Eye (tissue), 1 donor: ENCODE results near the gene CRYBA2.

Experiments used
- DNase-seq: peaks from one replicate; pipeline ENCODE4 v3.0.0-alpha.2; 2015

The CRYBA2 gene

DNA sequence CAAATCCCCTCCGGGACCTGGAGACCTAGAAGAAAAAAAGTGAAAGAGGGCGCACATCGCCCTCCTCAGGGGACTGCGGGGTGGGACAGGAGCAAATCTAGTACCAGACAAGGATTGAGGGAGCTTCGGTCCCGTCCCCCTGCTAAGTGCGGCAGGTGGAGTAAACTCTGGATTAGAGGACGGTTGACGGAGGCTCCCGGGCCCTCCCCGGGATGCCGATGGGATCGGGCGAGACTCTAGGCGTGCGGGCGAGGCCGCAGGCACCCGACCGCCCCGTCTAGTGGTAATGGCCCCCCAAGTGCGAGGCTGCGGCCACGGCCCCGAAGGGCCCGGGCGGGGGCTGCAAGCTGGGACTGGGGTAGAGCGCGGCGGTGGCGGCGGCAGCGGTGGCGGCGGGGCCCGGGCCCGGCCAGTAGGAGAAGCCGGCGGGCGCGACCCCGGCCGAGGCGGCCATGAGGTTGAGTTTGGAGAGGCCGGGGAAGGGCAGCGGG is 11.8 kb downstream of the CRYBA2 start:
- peak; percentile 57 for DNase-seq

DNA sequence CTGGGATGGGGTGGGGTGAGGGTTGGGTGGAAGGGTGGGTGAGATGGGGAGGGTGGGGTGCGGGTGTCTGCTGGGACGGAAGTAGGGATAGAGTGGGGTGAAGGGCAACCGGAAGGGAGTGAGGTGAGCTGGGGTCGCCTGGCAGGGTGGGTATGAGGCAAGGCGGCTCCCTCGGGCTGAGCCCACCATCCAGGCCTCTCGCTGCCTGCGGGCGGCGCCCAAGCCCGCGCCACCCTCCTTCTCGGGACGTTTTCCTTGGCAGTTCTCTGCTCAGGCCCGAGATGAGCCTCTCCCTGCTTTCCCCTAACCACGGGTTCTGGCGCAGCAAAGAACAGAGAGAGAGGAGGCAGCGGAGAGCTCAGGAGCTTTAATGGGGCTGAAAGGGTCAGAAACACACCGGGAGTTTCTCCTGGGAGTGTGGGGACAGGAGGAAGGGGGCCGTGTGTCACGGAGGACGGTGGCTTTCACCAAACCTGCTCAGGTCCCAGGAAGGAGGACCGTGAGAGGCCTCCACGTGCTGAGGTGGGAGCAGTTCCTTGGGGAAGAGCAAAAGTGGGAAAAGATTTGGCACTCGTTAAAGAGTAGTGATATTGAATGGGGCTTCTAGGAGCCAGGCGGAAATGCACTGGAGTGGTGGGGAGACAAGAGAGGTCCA is 12.4 kb downstream of the CRYBA2 start:
- peak; percentile 30 for DNase-seq

- peak; percentile 95 for DNase-seq
Measured at GRCh38 chr2:218979846-218980734, 13.1 kb downstream of the CRYBA2 start.

- DNase-seq = no peak
Measured at GRCh38 chr2:218975060-218975777, 18.0 kb downstream of the CRYBA2 start.

- DNase-seq = no peak
Measured at GRCh38 chr2:218970894-218971293, 22.3 kb downstream of the CRYBA2 start.

- peak; percentile 76 for DNase-seq
Measured at GRCh38 chr2:218964041-218964771, 29.0 kb downstream of the CRYBA2 start.

- peak; percentile 58 for DNase-seq
Measured at GRCh38 chr2:218963601-218964000, 29.6 kb downstream of the CRYBA2 start.

- DNase-seq = peak; percentile 96
Measured at GRCh38 chr2:218962859-218963492, 30.2 kb downstream of the CRYBA2 start.

DNA sequence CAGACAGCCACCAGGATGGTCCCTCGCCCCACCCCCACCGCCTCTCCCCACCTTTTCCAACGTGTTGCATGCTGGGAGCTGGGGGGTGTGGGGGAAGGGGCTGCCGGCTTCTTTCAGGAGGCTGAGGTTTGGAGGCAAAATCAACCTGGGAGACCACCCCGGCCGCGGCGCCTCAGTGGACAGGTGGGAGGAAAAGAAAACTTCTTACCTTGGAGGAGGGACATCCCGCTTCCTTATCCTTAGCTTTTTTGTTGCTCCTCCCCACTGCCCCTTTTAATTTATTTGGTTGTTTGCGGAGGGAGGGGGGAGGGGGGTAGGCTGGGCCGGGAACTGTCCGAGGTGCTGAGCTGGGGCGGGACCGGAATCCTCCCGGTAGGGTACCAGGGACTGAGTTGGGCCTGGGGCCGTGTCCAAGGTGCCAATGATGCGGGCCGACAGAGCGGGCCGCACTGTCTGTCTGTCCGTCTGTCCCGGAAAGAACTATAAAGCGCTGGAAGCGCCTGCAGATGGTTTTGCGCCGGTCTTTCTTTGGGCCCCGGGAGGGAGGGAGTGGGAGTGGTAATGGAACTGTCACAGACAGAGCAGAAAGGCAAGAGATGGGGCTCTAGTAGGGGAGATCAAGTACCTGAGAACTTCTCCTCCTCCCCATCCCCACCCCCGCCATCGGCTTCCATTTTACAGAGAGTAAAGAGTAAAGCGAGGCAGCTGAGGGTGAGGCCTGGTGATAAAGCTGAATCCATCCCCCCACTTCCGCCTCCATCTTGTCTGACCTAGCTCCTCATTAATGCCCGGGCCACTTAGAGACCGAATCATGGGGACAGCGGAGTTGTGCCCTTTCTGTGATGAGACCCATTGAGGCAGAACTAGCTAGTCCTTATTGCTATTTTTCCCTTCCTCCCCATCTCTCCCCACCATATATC is 31.3 kb downstream of the CRYBA2 start:
- peak; percentile 41 for DNase-seq

GRCh38 chr2:218961229-218961628 is 32.0 kb downstream of the CRYBA2 start:
- DNase-seq = peak; percentile 59

- DNase-seq = peak; percentile 54
Measured at GRCh38 chr2:218960309-218961165, 32.7 kb downstream of the CRYBA2 start.

GRCh38 chr2:218959761-218960308 is 33.4 kb downstream of the CRYBA2 start:
- DNase-seq = no peak

GRCh38 chr2:218959141-218959731 is 34.0 kb downstream of the CRYBA2 start, which contains the start of gene CDK5R2:
CDK5R2 (plus strand) TSS chr2:218959666; CDS start chr2:218959821, 155 bp downstream.
- DNase-seq = peak; percentile 99

- no peak for DNase-seq
Measured at GRCh38 chr2:218958276-218958675, 34.9 kb downstream of the CRYBA2 start.

DNA sequence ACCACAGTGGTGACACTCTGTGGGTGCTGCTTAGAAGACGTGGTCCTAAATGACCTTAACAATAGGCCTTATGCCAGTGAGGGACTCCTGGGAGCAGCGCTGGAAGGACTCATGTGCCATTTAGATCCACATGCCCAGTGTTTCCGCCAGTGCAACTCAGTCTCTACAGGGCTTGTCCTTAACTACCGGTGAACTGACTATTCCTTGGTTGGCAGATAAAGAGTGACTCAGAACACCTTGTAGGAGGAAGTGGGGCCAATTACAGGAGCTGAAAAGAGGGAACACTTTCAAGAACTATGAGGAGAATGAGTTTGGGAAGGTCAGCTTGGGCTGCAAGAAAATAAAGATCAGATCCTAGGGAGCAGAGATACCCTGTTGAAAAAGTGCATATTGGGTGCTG is 35.6 kb downstream of the CRYBA2 start:
- DNase-seq = no peak

GRCh38 chr2:218956039-218956438 is 37.2 kb downstream of the CRYBA2 start:
- DNase-seq = no peak

GRCh38 chr2:218954541-218955300 is 38.5 kb downstream of the CRYBA2 start:
- no peak for DNase-seq

- DNase-seq = no peak
Measured at GRCh38 chr2:218953366-218953954, 39.8 kb downstream of the CRYBA2 start.
